Liver (tissue), 3 donors: ENCODE data around the gene C10orf67.

ENCODE experiments used
- FOXA1 ChIP-seq: IDR thresholded peaks from 2 replicates; pipeline ENCODE4 v1.6.1; 2016; ENCODE audit warnings: antibody characterized with exemption
- FOXA2 ChIP-seq: IDR thresholded peaks from 2 replicates; pipeline ENCODE4 v1.6.1; 2016; ENCODE audit warnings: antibody characterized with exemption
- GABPA ChIP-seq, 2 donors: IDR thresholded peaks in 1 of 2; conservative IDR thresholded peaks in 1 of 2; 2 replicates each; pipeline ENCODE4 v1.6.1; 2016; ENCODE audit warnings: antibody characterized with exemption in 2 of 2, mild to moderate bottlenecking in 1 of 2, moderate library complexity in 1 of 2
- JUND ChIP-seq, 2 donors: IDR thresholded peaks; 2 replicates each; pipeline ENCODE4 v1.6.1; 2016; ENCODE audit warnings: antibody characterized with exemption in 2 of 2
- NR2F2 ChIP-seq: IDR thresholded peaks from 2 replicates; pipeline ENCODE4 v1.6.1; 2016; ENCODE audit warnings: antibody characterized with exemption
- RXRA ChIP-seq, 2 donors: IDR thresholded peaks; 2 replicates each; pipeline ENCODE4 v1.6.1; 2017 to 2018; ENCODE audit warnings: antibody characterized with exemption in 2 of 2, mild to moderate bottlenecking in 1 of 2
- SP1 ChIP-seq: IDR thresholded peaks from 2 replicates; pipeline ENCODE4 v1.6.1; 2018; ENCODE audit warnings: antibody characterized with exemption, mild to moderate bottlenecking
- TAF1 ChIP-seq: conservative IDR thresholded peaks from 2 replicates; pipeline ENCODE4 v1.6.1; 2016; ENCODE audit warnings: antibody characterized with exemption, mild to moderate bottlenecking
- ZBTB33 ChIP-seq: IDR thresholded peaks from 2 replicates; pipeline ENCODE4 v1.6.1; 2016; ENCODE audit warnings: antibody characterized with exemption
- TF ChIP-seq, protein P1 (sequence below): fragments of 150-350 bp; IDR thresholded peaks from 2 replicates; pipeline ENCODE4 v1.5.1; 2017; ENCODE audit warnings: improper control_type of control experiment, low read depth, low read length; ENCODE audit not compliant: missing input control
- donor health status: healthy.
- donor health status: healthy.

DNA sequence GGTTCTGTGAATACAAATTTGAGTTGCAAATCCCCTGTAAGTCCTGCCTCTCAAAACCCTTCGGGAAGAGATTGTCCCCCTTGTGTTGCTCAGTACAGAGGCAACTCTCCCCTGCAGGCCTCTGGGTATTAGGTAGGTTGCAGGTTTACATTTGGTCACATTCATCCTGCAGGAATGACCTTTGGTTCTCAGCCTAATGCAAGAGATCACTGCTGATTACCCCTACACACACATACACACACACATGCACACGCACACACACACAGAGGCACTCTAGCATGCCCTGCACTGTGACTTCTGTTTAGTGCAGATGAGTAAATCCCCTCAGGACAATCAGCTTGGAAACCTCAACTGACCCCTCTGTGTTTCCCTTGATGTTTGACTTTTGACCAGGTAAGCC lies 69.2 kb downstream of the C10orf67 start:
- TF ChIP-seq, protein P1, sequence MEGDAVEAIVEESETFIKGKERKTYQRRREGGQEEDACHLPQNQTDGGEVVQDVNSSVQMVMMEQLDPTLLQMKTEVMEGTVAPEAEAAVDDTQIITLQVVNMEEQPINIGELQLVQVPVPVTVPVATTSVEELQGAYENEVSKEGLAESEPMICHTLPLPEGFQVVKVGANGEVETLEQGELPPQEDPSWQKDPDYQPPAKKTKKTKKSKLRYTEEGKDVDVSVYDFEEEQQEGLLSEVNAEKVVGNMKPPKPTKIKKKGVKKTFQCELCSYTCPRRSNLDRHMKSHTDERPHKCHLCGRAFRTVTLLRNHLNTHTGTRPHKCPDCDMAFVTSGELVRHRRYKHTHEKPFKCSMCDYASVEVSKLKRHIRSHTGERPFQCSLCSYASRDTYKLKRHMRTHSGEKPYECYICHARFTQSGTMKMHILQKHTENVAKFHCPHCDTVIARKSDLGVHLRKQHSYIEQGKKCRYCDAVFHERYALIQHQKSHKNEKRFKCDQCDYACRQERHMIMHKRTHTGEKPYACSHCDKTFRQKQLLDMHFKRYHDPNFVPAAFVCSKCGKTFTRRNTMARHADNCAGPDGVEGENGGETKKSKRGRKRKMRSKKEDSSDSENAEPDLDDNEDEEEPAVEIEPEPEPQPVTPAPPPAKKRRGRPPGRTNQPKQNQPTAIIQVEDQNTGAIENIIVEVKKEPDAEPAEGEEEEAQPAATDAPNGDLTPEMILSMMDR = no peak
- no peak for TF ChIP-seq SP1
- TF ChIP-seq TAF1 = no peak
- TF ChIP-seq RXRA (IDR thresholded peaks at IDR 0.05) = no peak
- no peak for TF ChIP-seq NR2F2
- no peak for TF ChIP-seq GABPA (IDR thresholded peaks at IDR 0.05 in 1 of 2, conservative IDR thresholded peaks at IDR 0.05 in 1 of 2)
- no peak for TF ChIP-seq FOXA2
- no peak for TF ChIP-seq JUND (IDR thresholded peaks at IDR 0.05)
- no peak for TF ChIP-seq ZBTB33
- no peak for TF ChIP-seq FOXA1
